Stimulated activated CD8-positive, alpha-beta memory T cell treated with anti-CD3 and anti-CD28 coated beads, Interleukin-2, amount 100 ng/mL, for 1 hour (primary cell): Measurements from ENCODE around the gene C16orf86.

Source experiments
- DNase-seq, 2 donors: peaks; one replicate each; pipeline ENCODE4 v3.0.0-alpha.2; 2020; ENCODE audit warnings: low read depth in 2 of 2

Gene C16orf86

DNA sequence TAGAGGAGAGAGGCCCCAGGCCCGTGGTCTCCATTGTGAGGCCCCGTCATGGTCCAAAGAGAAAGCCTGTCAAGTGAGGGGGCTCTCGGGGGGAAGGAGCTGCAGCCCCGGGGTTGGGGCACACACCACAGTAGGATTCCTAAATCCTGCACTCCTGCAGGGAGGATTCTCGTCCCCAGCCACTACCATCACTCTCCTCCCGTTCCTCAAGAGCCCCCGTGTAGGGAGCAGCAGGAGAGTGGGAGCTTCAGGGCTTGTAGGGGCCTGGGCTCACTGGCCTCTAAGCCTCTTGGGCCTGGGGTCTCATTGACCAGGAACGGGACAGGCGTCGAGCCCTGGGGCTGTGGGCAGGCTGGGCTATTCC lies 821 bp downstream of the C16orf86 start:
- no peak for DNase-seq

- DNase-seq: peak; percentile 48 to 62
These were observed 1.3 kb downstream of the C16orf86 start for GRCh38 chr16:67667817-67668494.

DNA sequence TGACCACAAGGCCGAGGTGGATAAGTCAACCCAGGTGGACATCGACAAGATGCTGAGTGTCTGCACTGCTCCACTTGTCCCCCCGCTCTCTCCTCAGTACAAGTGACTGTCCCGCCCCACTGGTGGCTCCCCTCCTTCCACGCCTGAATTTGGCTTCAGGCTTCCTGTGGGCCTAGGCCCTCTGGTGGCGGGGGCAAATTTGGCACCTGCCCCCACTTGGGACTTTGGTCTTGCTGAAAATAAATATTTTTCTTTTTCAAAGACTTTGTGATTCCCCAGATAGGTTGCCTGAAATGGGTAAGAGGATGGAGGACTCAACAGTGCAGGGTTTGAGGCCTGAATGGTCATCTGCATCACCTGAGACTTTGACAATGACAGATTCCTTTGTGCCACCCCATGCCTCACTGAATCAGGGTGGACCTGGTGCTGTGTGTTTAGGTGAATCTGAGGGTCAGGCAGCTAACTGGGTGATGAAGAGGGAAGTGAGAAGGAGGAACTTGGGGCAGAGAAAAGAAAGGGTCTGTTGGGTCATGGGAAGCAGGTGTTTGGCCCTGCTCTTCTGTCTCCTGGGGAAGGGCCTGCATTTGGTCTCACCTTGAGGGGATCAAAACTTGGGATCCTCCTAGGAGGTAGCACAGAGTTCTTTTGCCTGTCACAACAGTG lies 2.0 kb downstream of the C16orf86 start:
- no peak for DNase-seq

- no peak for DNase-seq
These were observed 3.0 kb downstream of the C16orf86 start for GRCh38 chr16:67669499-67670101.

DNA sequence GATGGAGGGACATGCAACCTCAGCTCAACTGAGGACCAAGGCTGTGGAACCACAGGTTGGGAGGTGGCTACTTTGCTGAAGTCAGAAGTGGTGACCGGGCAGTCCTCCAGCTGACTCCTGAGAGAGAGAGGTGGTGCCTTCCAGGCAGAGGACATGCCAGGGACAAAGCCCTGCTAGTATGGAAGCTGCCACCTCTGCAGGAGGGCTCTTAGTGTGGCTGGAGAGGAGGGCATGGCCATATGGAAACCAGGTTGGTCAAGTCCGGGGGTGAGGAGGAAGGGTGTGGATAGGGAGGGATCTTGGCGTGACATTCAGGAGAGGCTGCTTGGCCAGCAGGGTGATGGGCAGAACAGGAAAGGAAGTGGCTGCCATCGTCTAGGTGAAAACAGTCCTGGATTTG lies 5.7 kb downstream of the C16orf86 start:
- no peak for DNase-seq

GRCh38 chr16:67672739-67673662 lies 6.4 kb downstream of the C16orf86 start:
- no peak for DNase-seq

- DNase-seq: no peak
These were observed 7.3 kb downstream of the C16orf86 start for GRCh38 chr16:67673712-67674580.

- no peak for DNase-seq
These were observed 8.4 kb downstream of the C16orf86 start for GRCh38 chr16:67674851-67675578.

GRCh38 chr16:67675579-67675935 lies 8.9 kb downstream of the C16orf86 start:
- no peak for DNase-seq

- DNase-seq: no peak
These were observed 9.4 kb downstream of the C16orf86 start for GRCh38 chr16:67675999-67676398.

- DNase-seq: no peak
These were observed 9.9 kb downstream of the C16orf86 start for GRCh38 chr16:67676516-67676915.

GRCh38 chr16:67676939-67677338 lies 10.3 kb downstream of the C16orf86 start:
- no peak for DNase-seq

DNA sequence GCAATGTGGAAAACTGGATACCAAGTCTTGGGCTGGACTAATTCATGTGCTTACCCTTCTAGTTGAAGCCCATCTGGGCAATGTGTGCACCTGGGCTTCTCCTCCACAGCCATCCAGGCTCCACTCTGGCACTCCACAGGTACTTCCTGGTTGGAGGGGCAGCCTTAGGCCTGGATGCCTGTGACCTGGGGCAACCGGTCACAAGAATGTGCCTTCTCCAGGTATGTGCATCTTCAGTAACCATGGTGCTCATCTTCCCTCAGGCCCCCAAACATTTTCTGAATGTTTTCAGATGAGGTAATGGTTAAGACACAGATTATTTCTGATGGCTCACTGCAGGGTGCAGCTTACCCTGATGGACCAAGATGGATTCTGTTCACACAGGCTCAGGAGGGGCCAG lies 11.1 kb downstream of the C16orf86 start:
- no peak for DNase-seq

- no peak for DNase-seq
These were observed 11.9 kb downstream of the C16orf86 start for GRCh38 chr16:67678354-67679023.

DNA sequence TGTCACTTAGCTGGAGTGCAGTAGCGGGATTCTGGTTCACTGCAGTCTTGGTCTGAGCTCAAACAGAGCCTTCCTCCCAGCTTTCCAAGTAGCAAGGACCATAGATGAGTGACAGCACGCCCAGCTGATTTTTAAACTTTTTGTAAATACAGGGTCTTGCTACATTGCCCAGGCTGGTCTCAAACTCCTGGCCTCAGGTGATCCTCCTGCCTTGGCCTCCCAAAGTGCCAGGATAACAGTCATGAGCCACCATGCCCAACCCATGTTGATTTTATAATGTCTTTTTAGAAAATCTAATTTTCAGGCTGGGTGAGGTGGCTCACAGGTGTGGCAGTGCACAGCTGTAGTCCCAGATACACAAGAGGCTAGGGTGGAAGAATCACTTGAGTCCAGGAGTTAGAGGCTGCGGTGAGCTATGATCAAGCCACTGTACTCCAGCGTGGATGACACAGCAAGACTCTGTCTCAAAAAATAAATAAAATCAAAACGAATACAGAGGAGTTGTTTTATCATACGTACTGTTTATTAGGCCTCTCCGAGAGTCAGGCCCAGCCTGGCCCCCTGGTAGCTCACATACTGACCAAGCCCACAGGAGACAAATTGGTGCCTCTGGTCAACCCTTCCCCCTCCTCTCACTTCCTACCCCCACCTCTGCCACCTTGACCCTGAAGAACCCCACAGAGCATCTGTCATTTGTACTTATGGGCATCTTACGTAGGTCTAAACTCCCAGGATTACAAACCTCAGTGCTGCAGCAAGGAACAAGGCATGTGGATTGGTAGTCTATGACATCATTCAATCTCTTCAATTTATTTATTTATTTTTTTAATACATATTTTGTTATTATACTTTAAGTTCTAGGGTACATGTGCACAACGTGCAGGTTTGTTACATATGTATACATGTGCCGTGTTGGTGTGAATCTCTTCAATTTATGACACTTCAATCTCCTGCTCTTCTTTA lies 13.6 kb downstream of the C16orf86 start:
- DNase-seq: no peak

- no peak for DNase-seq
These were observed 17.2 kb downstream of the C16orf86 start for GRCh38 chr16:67683767-67684166.

DNA sequence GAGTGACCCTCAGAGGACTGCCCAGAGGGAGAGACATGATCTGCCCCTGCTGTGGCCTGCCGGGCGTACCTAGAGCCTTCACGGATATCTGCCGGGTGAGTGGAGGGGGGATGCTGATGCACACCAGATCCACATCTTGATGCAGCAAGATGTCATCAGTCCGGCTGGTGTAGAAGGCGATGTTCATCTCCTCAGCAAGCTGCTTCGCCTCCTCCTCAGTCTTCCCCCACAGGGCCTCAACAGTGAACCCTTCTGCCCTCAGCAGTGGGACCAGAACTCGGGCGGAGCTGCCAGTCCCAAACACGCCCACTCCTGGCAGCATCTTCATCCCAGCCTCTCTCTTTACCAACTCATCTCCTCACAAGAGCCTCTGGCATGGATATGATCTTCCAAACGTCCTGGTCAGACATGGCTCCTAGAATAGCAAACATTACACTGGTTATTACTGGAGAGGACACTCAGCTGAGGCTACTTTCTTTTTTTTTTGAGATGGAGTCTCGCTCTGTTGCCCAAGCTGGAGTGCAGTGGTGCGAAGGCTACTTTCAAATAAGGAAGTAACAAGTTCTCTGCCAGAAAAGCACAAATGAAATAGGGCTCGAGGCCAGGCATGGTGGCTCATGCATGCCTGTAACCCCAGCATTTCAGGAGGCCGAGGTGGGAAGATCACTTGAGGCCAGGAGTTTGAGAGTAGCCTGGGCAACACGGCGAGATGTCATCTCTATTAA lies 18.9 kb downstream of the C16orf86 start:
- no peak for DNase-seq
